HG03558 (cell line): ENCODE data around the gene FTCDNL1.

Experiments
- ATAC-seq: cut with Tn5 transposase; IDR thresholded peaks from one replicate; pipeline ENCODE4 v1.9.1; 2021; ENCODE audit warnings: moderate number of reproducible peaks; ENCODE audit not compliant: unreplicated experiment; ENCODE audit errors: extremely low read depth

Gene FTCDNL1

GRCh38 chr2:199847181-199847864 lies 3.7 kb downstream of the FTCDNL1 start:
- no peak for ATAC-seq

GRCh38 chr2:199842631-199843395 lies 8.2 kb downstream of the FTCDNL1 start:
- no peak for ATAC-seq

- no peak for ATAC-seq
Measured at GRCh38 chr2:199841409-199841808, 9.6 kb downstream of the FTCDNL1 start.

DNA sequence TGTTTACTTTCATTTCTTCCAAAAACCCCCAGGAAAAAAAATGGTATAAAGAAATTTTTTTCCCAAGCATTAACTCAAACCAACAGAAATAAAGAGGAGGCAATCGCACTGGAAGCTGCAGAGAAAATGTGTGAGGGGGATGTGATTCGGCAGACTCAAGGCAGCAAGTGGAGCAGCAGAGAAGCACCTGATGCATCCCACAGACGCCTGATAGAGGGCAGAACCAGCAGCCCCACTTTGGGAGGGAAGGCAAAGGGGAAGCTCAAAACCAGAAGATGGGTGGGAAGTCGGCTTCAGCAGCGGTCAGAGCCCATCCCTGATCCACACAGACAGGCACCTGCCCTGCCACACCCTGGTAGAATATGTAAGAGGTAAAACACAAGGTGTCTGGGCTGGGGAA lies 12.6 kb downstream of the FTCDNL1 start:
- no peak for ATAC-seq

GRCh38 chr2:199836943-199837342 lies 14.0 kb downstream of the FTCDNL1 start:
- no peak for ATAC-seq

GRCh38 chr2:199833525-199833924 lies 17.5 kb downstream of the FTCDNL1 start:
- ATAC-seq, result no peak

GRCh38 chr2:199830531-199830930 lies 20.5 kb downstream of the FTCDNL1 start:
- no peak for ATAC-seq

GRCh38 chr2:199829628-199830027 lies 21.4 kb downstream of the FTCDNL1 start:
- no peak for ATAC-seq

DNA sequence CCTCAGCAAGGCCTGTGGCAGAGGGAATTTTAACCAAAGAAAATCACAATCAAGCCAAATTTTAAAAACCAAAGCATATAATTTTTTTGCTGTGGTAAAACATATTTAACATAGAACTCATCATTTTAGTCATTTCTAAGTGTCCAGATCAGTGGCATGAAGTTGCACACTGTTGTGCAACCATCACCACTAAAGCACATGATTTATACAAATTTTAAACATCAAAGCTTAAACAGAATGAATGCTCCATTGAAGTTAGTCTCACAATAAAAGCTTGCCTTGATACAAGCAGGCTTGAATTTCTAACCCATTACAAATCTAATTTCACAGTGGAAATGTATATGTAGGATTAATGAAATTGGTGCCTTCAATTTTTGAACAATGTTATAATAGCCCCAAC lies 31.2 kb downstream of the FTCDNL1 start:
- ATAC-seq, result no peak

GRCh38 chr2:199818754-199819153 lies 32.2 kb downstream of the FTCDNL1 start:
- ATAC-seq, result no peak

- ATAC-seq, result no peak
Measured at GRCh38 chr2:199818026-199818425, 33.0 kb downstream of the FTCDNL1 start.

DNA sequence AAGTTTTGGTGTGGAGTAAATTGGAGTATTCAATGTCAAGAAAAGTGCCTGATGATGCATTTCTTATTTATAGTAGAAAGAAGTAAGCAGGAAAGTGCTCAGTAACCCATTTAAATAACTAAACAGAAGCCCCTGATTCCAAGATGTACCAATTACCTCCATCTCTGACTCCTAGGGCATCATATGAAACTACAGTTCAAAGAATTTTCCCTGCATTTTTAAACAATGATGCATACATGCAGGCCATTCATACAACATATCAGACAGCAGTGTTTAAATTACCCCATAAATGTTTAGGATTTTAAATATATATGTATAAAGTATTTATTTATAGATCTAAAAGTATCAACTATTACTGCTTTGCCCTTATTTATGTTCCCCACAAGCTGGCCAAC lies 36.2 kb downstream of the FTCDNL1 start:
- ATAC-seq, result no peak

GRCh38 chr2:199814101-199814816 lies 36.7 kb downstream of the FTCDNL1 start:
- ATAC-seq, result no peak

DNA sequence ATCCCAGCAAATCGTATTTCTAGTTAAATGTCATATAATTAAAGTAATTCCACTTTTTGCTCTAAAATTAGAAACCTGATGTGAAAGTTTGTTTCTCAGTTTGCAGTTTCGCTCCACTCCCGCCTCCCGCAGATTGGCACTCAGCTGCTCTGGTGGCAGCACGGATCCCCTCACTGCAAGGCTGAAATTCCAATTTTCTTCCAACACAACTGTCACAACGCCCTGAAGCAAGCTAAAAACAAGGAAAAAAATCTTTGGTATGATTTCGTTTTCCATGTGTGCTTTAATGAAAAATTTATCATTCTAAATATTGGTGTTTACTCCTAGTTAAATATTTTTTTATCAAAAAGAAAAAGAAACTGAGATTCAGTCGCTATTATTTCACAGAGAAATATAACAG lies 38.5 kb downstream of the FTCDNL1 start:
- ATAC-seq, result no peak

DNA sequence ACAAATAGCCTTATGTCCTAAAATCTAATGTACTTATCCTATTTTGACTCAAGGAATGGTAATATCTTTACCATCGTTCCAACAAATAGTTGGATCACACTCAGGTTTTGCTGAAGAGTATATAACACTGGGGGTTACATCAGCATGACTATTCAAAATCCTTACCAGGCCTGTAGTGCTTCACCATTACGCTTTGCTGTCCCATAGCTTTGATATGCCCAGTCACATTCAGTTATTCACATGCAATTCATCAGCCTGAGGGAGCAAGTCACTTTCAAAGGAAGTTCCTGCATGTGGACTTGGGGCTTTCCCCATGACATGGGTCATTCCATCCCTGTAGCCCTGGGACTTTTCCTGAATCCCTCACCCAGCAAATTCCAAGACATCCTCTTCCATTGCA lies 39.6 kb downstream of the FTCDNL1 start:
- ATAC-seq, result no peak

GRCh38 chr2:199810422-199811171 lies 40.4 kb downstream of the FTCDNL1 start:
- ATAC-seq, result no peak

DNA sequence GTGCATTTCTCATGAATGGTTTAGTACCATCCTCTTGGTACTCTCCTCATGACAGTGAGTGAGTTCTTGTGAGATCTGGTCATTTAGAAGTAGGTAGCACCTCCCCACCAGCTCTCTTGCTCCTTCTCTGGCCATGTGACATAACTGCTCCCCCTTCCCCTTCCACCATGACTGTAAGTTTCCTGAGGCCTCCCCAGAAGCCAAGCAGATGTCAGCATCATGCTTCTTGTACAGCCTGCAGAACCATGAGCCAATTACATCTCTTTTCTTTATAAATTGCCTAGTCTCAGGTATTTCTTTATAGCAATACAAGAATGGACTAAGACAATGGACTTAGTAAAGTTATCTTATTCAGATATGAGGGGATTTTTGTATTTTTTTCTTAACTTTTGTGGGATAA lies 43.0 kb downstream of the FTCDNL1 start:
- no peak for ATAC-seq

- ATAC-seq, result no peak
Measured at GRCh38 chr2:199806179-199806578, 44.8 kb downstream of the FTCDNL1 start.

DNA sequence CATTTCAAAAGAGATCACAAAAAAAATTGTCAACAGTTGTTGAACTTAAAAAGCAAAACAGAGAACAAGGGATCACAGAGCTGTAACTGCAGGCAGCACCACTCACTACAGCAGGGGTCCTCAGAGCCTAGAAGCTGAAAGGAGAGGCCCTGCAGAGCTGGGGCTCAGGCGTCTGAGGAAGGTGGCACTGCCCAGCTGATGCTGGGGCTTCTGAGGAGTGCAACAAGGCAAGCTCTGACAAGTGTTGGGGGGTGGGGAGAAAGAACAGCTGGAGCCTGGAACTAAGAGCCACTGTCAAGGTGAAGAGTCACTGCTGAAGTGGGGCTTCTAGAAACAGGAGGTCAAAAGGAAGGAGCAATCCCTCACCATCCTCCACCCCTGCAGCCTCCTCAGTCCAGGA lies 46.2 kb downstream of the FTCDNL1 start:
- no peak for ATAC-seq

GRCh38 chr2:199798831-199799580 lies 52.0 kb downstream of the FTCDNL1 start:
- ATAC-seq, result no peak
